Glutamatergic neuron (in vitro differentiated cells): Measurements from ENCODE around the gene TCF7L2. TPM values are rescaled to one million over a fixed set of nuclear protein-coding genes. Genes with fewer than 3 reads are reported as not detected.
A peak's percentile ranks its signal among the peaks of the same experiment; 100 is the strongest.

Source experiments
- DNase-seq: peaks from one replicate; pipeline ENCODE4 v3.0.0; 2022
- H3K27ac Mint-ChIP-seq: one replicate; pipeline ENCODE4 v1.8.0; 2020; ENCODE audit warnings: mild to moderate bottlenecking, mixed read lengths, inconsistent platforms; ENCODE audit not compliant: unreplicated experiment
- H3K27me3 Mint-ChIP-seq: one replicate; pipeline ENCODE4 v1.8.0; 2020; ENCODE audit warnings: mild to moderate bottlenecking, moderate library complexity, mixed read lengths, inconsistent platforms; ENCODE audit not compliant: unreplicated experiment
- H3K36me3 Mint-ChIP-seq: one replicate; pipeline ENCODE4 v1.8.0; 2020; ENCODE audit warnings: mild to moderate bottlenecking, mixed read lengths, inconsistent platforms; ENCODE audit not compliant: unreplicated experiment
- H3K4me1 Mint-ChIP-seq: one replicate; pipeline ENCODE4 v1.8.0; 2020; ENCODE audit warnings: mild to moderate bottlenecking, low read depth, mixed read lengths, inconsistent platforms; ENCODE audit not compliant: unreplicated experiment
- H3K4me3 Mint-ChIP-seq: one replicate; pipeline ENCODE4 v1.8.0; 2020; ENCODE audit warnings: mild to moderate bottlenecking, mixed read lengths, inconsistent platforms; ENCODE audit not compliant: unreplicated experiment
- H3K9me3 Mint-ChIP-seq: one replicate; pipeline ENCODE4 v1.8.0; 2020; ENCODE audit warnings: mild to moderate bottlenecking, moderate library complexity, mixed read lengths, inconsistent platforms; ENCODE audit not compliant: unreplicated experiment
- total RNA-seq: library from RNA; stranded (reverse); fragmentation: NEBNext Ultra II Directional; extraction: Animal tissue kit (Norgen Biotek cat#: 25700); gene quantifications from one replicate; pipeline ENCODE4 v1.2.1, GENCODE V29; 2021; ENCODE audit not compliant: unreplicated experiment
- TF ChIP-seq, protein P1 (sequence below): fragments of 200-600 bp; sonication (generic); IDR thresholded peaks from one replicate; pipeline ENCODE4 v1.5.0; 2021; ENCODE audit not compliant: partially characterized antibody, unreplicated experiment

The TCF7L2 gene
- total RNA-seq, 1 donor from 2014 or later, result 5.0 TPM

DNA sequence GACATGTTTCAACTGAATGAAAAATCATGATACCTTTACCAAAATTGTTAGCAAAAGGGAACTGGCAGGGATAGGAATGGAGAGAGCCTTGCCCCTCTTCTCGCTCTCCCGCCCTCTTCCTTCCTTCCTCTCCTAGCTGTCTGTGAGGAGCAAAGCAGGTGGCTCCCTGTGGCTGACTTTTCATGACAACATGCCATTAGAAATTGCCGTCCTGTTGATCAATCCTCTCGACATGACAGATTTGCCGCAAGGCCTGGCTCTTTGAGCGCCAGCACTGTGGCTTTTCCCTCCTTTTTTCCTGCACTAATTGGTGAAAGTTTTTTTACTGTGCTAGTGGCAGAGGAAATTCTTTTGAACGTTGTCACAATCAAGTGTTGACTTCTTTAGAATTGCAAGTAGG, 171.1 kb downstream of the TCF7L2 start:
- TF ChIP-seq, protein P1, sequence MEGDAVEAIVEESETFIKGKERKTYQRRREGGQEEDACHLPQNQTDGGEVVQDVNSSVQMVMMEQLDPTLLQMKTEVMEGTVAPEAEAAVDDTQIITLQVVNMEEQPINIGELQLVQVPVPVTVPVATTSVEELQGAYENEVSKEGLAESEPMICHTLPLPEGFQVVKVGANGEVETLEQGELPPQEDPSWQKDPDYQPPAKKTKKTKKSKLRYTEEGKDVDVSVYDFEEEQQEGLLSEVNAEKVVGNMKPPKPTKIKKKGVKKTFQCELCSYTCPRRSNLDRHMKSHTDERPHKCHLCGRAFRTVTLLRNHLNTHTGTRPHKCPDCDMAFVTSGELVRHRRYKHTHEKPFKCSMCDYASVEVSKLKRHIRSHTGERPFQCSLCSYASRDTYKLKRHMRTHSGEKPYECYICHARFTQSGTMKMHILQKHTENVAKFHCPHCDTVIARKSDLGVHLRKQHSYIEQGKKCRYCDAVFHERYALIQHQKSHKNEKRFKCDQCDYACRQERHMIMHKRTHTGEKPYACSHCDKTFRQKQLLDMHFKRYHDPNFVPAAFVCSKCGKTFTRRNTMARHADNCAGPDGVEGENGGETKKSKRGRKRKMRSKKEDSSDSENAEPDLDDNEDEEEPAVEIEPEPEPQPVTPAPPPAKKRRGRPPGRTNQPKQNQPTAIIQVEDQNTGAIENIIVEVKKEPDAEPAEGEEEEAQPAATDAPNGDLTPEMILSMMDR, result no peak
- Mint-ChIP-seq H3K4me1 (peaks cover 11% of the 10 kb centered on the region), H3K36me3 (no peaks in the 10 kb centered on the region), H3K9me3 (peaks cover 2% of the 10 kb centered on the region), H3K27me3 (no peaks in the 10 kb centered on the region), H3K27ac (no peak overlapping the region), H3K4me3 (no peak overlapping the region)
- DNase-seq, result no peak

GRCh38 chr10:113122947-113123346, 172.9 kb downstream of the TCF7L2 start:
- no peak for DNase-seq
- H3K4me3 Mint-ChIP-seq, result no peak overlapping the region
- no peaks in the 10 kb centered on the region for H3K36me3 Mint-ChIP-seq
- TF ChIP-seq, protein P1, result no peak
- H3K27ac Mint-ChIP-seq, result no peak overlapping the region
- H3K4me1 Mint-ChIP-seq, result peaks cover 8% of the 10 kb centered on the region
- no peaks in the 10 kb centered on the region for H3K27me3 Mint-ChIP-seq
- peaks cover 2% of the 10 kb centered on the region for H3K9me3 Mint-ChIP-seq

- Mint-ChIP-seq H3K27ac (no peak overlapping the region), H3K36me3 (no peaks in the 10 kb centered on the region), H3K4me1 (peaks cover 17% of the 10 kb centered on the region), H3K4me3 (no peak overlapping the region), H3K9me3 (peaks cover 2% of the 10 kb centered on the region), H3K27me3 (no peaks in the 10 kb centered on the region)
- DNase-seq, result no peak
- TF ChIP-seq, protein P1, result no peak
These were observed 174.7 kb downstream of the TCF7L2 start for GRCh38 chr10:113124724-113125123.

DNA sequence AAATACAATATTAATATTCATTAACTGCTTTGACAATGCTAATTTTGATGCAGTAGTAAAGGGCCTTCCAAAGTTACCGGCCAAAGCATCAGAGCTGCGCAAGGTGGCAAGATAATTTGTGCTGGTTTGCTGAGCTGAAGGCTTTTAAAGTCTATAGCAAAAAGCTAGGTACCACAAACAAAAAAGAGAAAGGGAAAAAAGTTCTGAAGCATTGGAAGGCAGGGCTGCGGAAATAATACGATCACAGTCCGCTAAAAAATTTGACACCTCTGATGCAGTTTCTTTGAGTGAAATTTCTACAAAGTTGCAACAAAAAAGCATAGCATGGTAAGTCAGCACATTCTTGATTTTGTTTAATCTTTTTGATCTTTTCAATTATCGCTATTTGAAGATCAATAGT, 175.6 kb downstream of the TCF7L2 start:
- peaks cover 17% of the 10 kb centered on the region for H3K4me1 Mint-ChIP-seq
- no peak overlapping the region for H3K4me3 Mint-ChIP-seq
- no peak overlapping the region for H3K27ac Mint-ChIP-seq
- DNase-seq, result no peak
- H3K9me3 Mint-ChIP-seq, result peaks cover 2% of the 10 kb centered on the region
- H3K36me3 Mint-ChIP-seq, result no peaks in the 10 kb centered on the region
- H3K27me3 Mint-ChIP-seq, result no peaks in the 10 kb centered on the region
- TF ChIP-seq, protein P1, result no peak

- TF ChIP-seq, protein P1, result peak; percentile 35
- no peak overlapping the region for H3K27ac Mint-ChIP-seq
- H3K9me3 Mint-ChIP-seq, result peaks cover 2% of the 10 kb centered on the region
- H3K4me3 Mint-ChIP-seq, result peak overlapping the region; percentile 82
- no peaks in the 10 kb centered on the region for H3K27me3 Mint-ChIP-seq
- H3K36me3 Mint-ChIP-seq, result no peaks in the 10 kb centered on the region
- peaks cover 17% of the 10 kb centered on the region for H3K4me1 Mint-ChIP-seq
- DNase-seq, result peak; percentile 83
These were observed 176.5 kb downstream of the TCF7L2 start for GRCh38 chr10:113126229-113127201.
